ENCODE results near the gene PEAK3.

DNA sequence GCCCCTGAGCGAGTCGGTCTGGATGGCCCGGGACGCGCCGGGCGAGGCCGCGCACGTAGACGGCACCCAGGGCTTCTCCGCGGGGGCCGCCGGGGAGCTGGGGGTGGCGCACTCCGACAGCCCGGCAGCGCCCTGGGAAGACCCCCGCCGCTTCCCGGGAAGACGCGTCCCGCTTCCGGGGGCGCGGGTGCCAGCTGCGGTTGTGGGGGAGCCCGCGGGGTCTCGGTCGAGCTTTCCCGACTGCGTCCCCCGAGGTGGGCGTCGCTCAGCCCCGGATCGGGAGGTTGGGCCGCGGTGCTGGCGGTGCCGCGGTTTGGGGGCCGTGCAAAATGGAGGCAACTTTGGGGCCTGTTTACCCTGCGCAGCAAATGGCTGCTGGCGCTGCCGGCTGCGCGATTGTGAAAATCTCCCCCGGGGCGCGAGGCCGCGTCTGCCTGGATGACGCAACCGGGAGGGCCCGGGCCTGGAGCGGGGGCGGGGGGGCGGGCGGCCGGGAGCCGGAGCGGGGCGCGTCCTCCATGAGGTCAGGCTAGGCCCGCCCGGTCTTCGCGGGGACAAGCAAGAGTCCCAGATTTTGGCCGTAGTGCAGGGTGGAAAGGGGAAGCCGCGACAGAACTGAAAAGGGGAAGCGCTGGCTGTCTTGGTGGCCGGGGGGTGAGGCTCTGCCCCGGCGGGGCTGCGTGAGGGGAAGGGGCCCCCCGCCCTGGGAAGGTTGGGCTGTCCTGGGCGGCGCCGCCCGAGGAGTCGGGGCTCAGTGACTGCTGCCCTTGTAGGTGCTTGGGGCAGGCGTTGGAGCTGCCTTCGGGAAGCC, 11.3 kb downstream of the PEAK3 start:
- TF ChIP-seq CTCF (IDR thresholded peaks at IDR 0.05) (no peak), POLR2AphosphoS5 (IDR thresholded peaks at IDR 0.05) (peak; percentile 90 to 97 (median 95)), POLR2A (IDR thresholded peaks at IDR 0.05) (peak; percentile 52 to 79)

All from sigmoid colon (tissue), 4 donors.